ENCODE results near the gene RACGAP1.

Gene RACGAP1

GRCh38 chr12:49961111-49961922 lies 64.0 kb downstream of the RACGAP1 start, which contains the start of gene AQP5:
TSS of gene AQP5 (plus strand) at chr12:49961872. CDS start at chr12:49962018, 146 bp downstream.
- H3K4me3 ChIP-seq (replicated peaks; ENCODE audit: low read depth, low read length): peak within 1 kb of the TSS; percentile 19

GRCh38 chr12:49960474-49961110 lies 64.7 kb downstream of the RACGAP1 start:
- H3K4me3 ChIP-seq (replicated peaks; ENCODE audit: low read depth, low read length): no peak overlapping the region
- DNase-seq (ENCODE audit: low read depth): no peak
- TF ChIP-seq CTCF (IDR thresholded peaks at IDR 0.05; ENCODE audit: low read length, missing control alignments): no peak

More at GRCh38 chr12:49961111-49961922, 64.0 kb downstream of the RACGAP1 start, which contains the start of gene AQP5:
- no peak for DNase-seq (ENCODE audit: low read depth)
- TF ChIP-seq CTCF (IDR thresholded peaks at IDR 0.05; ENCODE audit: low read length, missing control alignments): no peak

GRCh38 chr12:49959685-49960473 lies 65.4 kb downstream of the RACGAP1 start:
- peak; percentile 83 for DNase-seq (ENCODE audit: low read depth)
- no peak for TF ChIP-seq CTCF (IDR thresholded peaks at IDR 0.05; ENCODE audit: low read length, missing control alignments)
- no peak overlapping the region for H3K4me3 ChIP-seq (replicated peaks; ENCODE audit: low read depth, low read length)

GRCh38 chr12:49957570-49957967 lies 67.7 kb downstream of the RACGAP1 start:
- no peak overlapping the region for H3K4me3 ChIP-seq (replicated peaks; ENCODE audit: low read depth, low read length)
- DNase-seq (ENCODE audit: low read depth): no peak
- TF ChIP-seq CTCF (IDR thresholded peaks at IDR 0.05; ENCODE audit: low read length, missing control alignments): no peak

- TF ChIP-seq CTCF (IDR thresholded peaks at IDR 0.05; ENCODE audit: low read length, missing control alignments): no peak
- H3K4me3 ChIP-seq (replicated peaks; ENCODE audit: low read depth, low read length): no peak overlapping the region
- DNase-seq (ENCODE audit: low read depth): no peak
These were observed 68.4 kb downstream of the RACGAP1 start for GRCh38 chr12:49956663-49957569.
